Muscle of arm (tissue), 12 donors: ENCODE results near the gene TRIP6. TPM values are rescaled to one million over a fixed set of nuclear protein-coding genes. Genes with fewer than 3 reads are reported as not detected.
"Not testable (repeated sequence)": the region's sequence is repeated elsewhere in the genome, so short reads cannot be mapped to it uniquely, and the experiment has no call there.

Experiments
- DNase-seq: peaks from one replicate; pipeline ENCODE4 v3.0.0-alpha.2; 2013
- polyA plus RNA-seq, 12 donors: library from polyadenylated mRNA; unstranded; fragments of 120-200 nt; gene quantifications; one replicate each; pipeline ENCODE4 v1.2.1, GENCODE V29; 2013; ENCODE audit not compliant: insufficient read length in 12 of 12

TRIP6 gene
- polyA plus RNA-seq, 12 donors = 26.9 to 72.6 (median 38.8) TPM; not detected in 1

DNA sequence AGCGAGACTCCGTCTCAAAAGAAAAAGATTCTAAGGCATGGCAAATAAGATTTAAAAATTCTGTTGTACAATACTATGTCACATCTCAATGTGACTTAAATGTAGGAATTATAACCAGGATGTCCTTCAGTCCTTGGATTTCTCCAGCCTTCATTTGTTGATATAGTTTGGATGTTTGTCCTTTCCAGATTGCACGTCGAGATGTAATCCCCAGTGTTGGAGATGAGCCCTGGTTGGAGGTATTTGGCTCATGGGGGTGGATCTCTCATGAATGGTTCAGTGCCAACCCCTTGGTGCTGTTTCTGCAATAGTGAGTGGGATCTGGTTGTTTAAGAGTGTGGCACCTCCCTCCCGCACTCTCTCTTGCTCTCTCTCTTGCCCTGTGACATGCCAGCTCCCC is 41.3 kb downstream of the TRIP6 start:
- DNase-seq = no peak

DNA sequence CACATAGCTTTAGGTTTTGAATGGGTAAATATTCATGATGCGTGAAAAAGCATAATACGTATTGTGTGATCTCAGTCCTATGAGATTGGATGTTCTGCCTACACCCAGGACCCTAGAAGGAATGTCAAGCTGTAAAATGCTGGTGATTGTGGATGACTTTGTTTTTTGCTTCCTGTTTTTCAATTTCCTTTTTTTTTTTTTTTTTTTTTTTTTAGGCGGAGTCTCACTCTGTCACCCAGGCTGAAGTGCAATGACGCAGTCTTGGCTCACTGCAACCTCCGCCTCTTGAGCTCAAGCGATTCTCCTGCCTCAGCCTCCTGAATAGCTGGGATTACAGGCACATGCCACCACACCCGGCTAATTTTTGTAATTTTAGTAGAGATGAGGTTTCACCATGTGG is 43.3 kb downstream of the TRIP6 start:
- not testable (repeated sequence) for DNase-seq

- no peak for DNase-seq
Measured at GRCh38 chr7:100911484-100911883, 44.3 kb downstream of the TRIP6 start.

GRCh38 chr7:100914208-100914878 is 47.2 kb downstream of the TRIP6 start:
- DNase-seq = no peak

DNA sequence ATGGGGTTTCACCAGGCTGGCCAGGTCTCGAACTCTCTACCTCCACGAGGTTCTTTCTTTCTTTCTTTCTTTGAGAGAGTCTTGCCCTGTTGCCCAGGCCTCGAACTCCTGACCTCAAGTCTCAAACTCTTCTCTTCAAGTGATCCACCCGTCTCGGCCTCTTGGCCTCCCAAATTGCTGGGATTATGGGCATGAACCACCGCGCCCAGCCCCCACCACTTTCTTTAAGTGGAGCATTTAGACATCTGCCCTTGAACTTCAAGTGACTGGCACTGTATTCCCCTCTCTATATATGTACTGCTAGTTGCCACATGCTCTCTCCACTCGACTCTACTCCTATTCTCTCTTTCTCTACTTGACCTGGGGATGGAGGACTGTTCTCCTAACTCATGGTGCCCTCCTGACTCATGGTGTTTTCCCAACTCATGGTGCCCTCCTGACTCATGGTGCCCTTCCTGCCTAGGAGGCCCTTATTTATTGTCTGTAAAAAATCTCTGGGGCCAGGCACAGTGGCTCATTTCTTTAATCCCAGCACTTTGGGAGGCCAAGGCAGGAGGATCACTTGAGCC is 47.8 kb downstream of the TRIP6 start:
- DNase-seq = no peak

DNA sequence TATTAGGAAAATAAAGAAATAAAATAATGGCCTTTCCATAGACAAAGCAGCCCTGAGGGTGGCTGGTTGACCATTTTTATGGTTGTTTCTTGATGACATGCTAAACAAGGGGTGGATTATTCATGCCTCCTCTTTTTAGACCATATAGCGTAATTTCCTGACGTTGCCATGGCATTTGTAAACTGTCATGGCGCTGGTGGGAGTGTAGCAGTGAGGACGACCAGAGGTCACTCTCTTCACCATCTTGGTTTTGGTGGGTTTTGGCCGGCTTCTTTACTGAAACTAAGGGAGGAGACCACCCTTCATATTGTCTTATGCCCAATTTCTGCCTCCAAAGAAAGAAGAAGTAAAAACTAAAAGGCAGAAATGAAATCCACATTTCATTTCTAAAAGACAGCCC is 52.1 kb downstream of the TRIP6 start:
- not testable (repeated sequence) for DNase-seq

GRCh38 chr7:100919779-100920437 is 52.7 kb downstream of the TRIP6 start:
- not testable (repeated sequence) for DNase-seq

DNA sequence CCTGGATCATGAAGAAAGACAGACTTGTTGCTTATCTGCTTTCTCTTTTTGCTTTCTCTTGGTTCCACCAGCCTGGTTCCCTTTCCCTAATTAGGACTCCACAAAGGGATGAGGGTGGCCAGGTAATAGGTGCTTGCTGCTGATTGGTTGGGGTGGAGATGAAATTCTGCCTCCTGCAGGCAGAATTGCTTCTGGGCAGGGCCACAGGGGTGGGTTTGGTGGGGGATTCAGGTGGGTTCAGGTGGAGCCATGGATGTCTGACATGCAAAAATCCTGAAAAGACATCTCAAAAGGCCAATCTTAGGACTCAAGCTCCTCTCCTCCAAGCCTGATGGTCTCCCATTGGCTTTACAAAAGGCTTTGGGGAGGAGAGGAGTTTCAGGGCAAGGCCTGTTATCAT is 53.9 kb downstream of the TRIP6 start:
- no peak for DNase-seq

Other genes starting within 250 kb of the TRIP6 start
- gene TFR2, start 225.8 kb upstream of the TRIP6 start, polyA plus RNA-seq = 1 to 10 TPM in 3 of 12 donors, under 1 TPM in 7, not detected in 2; 0.23 to 2.3 (median 0.72) TPM
- gene ACTL6B, start 210.9 kb upstream of the TRIP6 start, polyA plus RNA-seq = under 1 TPM in 3 of 12 donors, not detected in 9; 0.21 to 0.30 (median 0.28) TPM
- 100 to 1,000 TPM in 11 of 12 donors, not detected in 1; 110 to 178 (median 137) TPM for gene GNB2, start 193.6 kb upstream of the TRIP6 start, polyA plus RNA-seq
- gene GIGYF1, start 173.1 kb upstream of the TRIP6 start, polyA plus RNA-seq = 100 to 1,000 TPM in 1 of 12 donors, 10 to 100 TPM in 11; 18.8 to 473 (median 27.5) TPM
- gene POP7, start 161.3 kb upstream of the TRIP6 start, polyA plus RNA-seq = 10 to 100 TPM in 11 of 12 donors, not detected in 1; 15.5 to 27.0 (median 18.3) TPM
- gene EPO, start 146.9 kb upstream of the TRIP6 start, polyA plus RNA-seq = under 1 TPM in 3 of 12 donors, not detected in 9; 0.13 to 0.28 (median 0.21) TPM
- under 1 TPM in 1 of 12 donors, not detected in 11; 0.03 TPM for gene ZAN, start 133.8 kb upstream of the TRIP6 start, polyA plus RNA-seq
- 10 to 100 TPM in 11 of 12 donors, not detected in 1; 31.1 to 74.0 (median 46.4) TPM for gene EPHB4, start 39.9 kb upstream of the TRIP6 start, polyA plus RNA-seq
- gene SLC12A9, start 14.7 kb upstream of the TRIP6 start, polyA plus RNA-seq = 10 to 100 TPM in 11 of 12 donors, not detected in 1; 11.7 to 38.3 (median 16.3) TPM
- gene SRRT, start 7.7 kb downstream of the TRIP6 start, polyA plus RNA-seq = 100 to 1,000 TPM in 5 of 12 donors, 10 to 100 TPM in 6, not detected in 1; 72.6 to 153 (median 96.4) TPM
- 1 to 10 TPM in 10 of 12 donors, not detected in 2; 1.4 to 3.4 (median 2.0) TPM for gene UFSP1, start 22.3 kb downstream of the TRIP6 start, polyA plus RNA-seq
- 100 to 1,000 TPM in 2 of 12 donors, 10 to 100 TPM in 9, not detected in 1; 18.9 to 126 (median 70.5) TPM for gene ACHE, start 28.5 kb downstream of the TRIP6 start, polyA plus RNA-seq
- gene MUC3A, start 82.1 kb downstream of the TRIP6 start, polyA plus RNA-seq = 10 to 100 TPM in 1 of 12 donors, under 1 TPM in 10, not detected in 1; 0.07 to 21.8 (median 0.25) TPM
- 10 to 100 TPM in 1 of 12 donors, 1 to 10 TPM in 4, under 1 TPM in 5, not detected in 2; 0.22 to 17.3 (median 0.81) TPM for gene MUC12, start 102.2 kb downstream of the TRIP6 start, polyA plus RNA-seq
- 10 to 100 TPM in 1 of 12 donors, under 1 TPM in 1, not detected in 10; 0.19 to 13.8 TPM for gene MUC17, start 152.7 kb downstream of the TRIP6 start, polyA plus RNA-seq
- 10 to 100 TPM in 4 of 12 donors, 1 to 10 TPM in 7, not detected in 1; 7.0 to 18.5 (median 8.9) TPM for gene TRIM56, start 218.1 kb downstream of the TRIP6 start, polyA plus RNA-seq